ENCODE data around the gene GALNT1. TPM values are rescaled to one million over a fixed set of nuclear protein-coding genes. Genes with fewer than 3 reads are reported as not detected.

GALNT1 gene
- total RNA-seq, 1 experiment from 2014 or later, result 80.1 TPM

DNA sequence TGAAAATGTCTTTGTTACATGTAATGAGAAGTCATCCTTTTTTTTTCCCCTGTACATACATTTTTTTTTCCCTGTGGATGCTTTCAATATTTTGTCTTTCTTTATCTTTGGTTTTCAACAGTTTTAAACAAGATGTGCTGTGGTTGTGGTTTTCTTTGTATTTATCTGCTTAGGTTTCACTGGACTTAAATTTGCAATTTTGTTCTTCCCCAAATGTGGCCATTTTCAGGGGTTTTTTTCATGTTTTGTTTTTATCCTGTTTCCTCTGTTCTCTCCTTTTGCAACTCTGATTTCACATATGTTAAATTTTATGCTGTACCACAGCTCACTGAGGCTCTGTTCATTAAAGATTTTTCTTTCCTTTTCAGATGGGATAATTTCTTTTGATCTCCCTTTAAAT, 41.7 kb downstream of the GALNT1 start:
- no peak for DNase-seq (ENCODE audit: low spot score)

DNA sequence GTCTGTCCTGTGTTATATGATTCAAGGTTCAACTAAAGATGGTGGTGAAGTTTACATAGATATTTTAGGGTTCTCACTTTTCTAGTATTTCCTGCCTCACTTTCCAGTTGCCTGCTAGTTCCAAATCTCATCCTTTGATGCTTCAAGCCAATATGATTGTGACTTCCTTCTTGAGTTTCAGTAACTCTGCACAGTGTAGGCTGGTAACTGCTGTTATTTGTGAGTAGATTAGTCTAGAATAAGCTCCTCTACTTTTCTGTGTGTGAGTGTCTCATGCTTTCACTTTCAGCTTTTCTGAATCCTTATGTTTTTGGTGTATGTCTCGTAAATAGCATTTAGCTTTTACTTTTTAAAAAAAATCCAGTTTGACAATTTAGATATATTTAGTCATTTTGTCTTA, 42.6 kb downstream of the GALNT1 start:
- Mint-ChIP-seq H3K27me3 (ENCODE audit: low read depth) (peaks cover 7% of the 10 kb centered on the region), H3K36me3 (peaks cover 42% of the 10 kb centered on the region), H3K27ac (no peak overlapping the region), H3K4me3 (no peak overlapping the region), H3K9me3 (peaks cover 41% of the 10 kb centered on the region), H3K4me1 (no peaks in the 10 kb centered on the region; the same call in 1 of the 2 replicates)
- CTCF ChIA-PET, result interaction anchor here (0.6 kb wide), 1 partner anchor 87 kb away, joined by 3 read pairs; no protein-coding TSS in a partner anchor
- DNase-seq (ENCODE audit: low spot score), result no peak
- no peak for ATAC-seq
- POLR2A ChIA-PET, result no interaction called here
- TF ChIP-seq, protein P1, sequence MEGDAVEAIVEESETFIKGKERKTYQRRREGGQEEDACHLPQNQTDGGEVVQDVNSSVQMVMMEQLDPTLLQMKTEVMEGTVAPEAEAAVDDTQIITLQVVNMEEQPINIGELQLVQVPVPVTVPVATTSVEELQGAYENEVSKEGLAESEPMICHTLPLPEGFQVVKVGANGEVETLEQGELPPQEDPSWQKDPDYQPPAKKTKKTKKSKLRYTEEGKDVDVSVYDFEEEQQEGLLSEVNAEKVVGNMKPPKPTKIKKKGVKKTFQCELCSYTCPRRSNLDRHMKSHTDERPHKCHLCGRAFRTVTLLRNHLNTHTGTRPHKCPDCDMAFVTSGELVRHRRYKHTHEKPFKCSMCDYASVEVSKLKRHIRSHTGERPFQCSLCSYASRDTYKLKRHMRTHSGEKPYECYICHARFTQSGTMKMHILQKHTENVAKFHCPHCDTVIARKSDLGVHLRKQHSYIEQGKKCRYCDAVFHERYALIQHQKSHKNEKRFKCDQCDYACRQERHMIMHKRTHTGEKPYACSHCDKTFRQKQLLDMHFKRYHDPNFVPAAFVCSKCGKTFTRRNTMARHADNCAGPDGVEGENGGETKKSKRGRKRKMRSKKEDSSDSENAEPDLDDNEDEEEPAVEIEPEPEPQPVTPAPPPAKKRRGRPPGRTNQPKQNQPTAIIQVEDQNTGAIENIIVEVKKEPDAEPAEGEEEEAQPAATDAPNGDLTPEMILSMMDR (IDR thresholded peaks at IDR 0.05), result no peak
- no peak for TF ChIP-seq GTF2I (CRISPR knock-in tag; conservative IDR thresholded peaks at IDR 0.05)
- no peak for TF ChIP-seq ETV6 (CRISPR knock-in tag; IDR thresholded peaks at IDR 0.05)
- TF ChIP-seq ZNF396 (CRISPR knock-in tag; IDR thresholded peaks at IDR 0.05; ENCODE audit: borderline replicate concordance), result no peak
- no peak for TF ChIP-seq SMAD4 (CRISPR knock-in tag; IDR thresholded peaks at IDR 0.05)
- no peak for TF ChIP-seq ZNF317 (CRISPR knock-in tag; IDR thresholded peaks at IDR 0.05; ENCODE audit: borderline replicate concordance, low read depth)
- TF ChIP-seq, protein P2, sequence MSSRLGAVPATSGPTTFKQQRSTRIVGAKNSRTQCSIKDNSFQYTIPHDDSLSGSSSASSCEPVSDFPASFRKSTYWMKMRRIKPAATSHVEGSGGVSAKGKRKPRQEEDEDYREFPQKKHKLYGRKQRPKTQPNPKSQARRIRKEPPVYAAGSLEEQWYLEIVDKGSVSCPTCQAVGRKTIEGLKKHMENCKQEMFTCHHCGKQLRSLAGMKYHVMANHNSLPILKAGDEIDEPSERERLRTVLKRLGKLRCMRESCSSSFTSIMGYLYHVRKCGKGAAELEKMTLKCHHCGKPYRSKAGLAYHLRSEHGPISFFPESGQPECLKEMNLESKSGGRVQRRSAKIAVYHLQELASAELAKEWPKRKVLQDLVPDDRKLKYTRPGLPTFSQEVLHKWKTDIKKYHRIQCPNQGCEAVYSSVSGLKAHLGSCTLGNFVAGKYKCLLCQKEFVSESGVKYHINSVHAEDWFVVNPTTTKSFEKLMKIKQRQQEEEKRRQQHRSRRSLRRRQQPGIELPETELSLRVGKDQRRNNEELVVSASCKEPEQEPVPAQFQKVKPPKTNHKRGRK (CRISPR knock-in tag; IDR thresholded peaks at IDR 0.05; ENCODE audit: borderline replicate concordance), result no peak
- TF ChIP-seq NFATC4 (CRISPR knock-in tag; IDR thresholded peaks at IDR 0.05), result no peak

More for the DNA sequence above, 41.7 kb downstream of the GALNT1 start:
- H3K9me3 Mint-ChIP-seq, result peaks cover 32% of the 10 kb centered on the region
- ATAC-seq, result no peak
- CTCF ChIA-PET, result no interaction called here
- peaks cover 33% of the 10 kb centered on the region for H3K36me3 Mint-ChIP-seq
- H3K4me1 Mint-ChIP-seq, result no peaks in the 10 kb centered on the region; the same call in 1 of the 2 replicates
- POLR2A ChIA-PET, result no interaction called here
- H3K27ac Mint-ChIP-seq, result no peak overlapping the region
- no peak overlapping the region for H3K4me3 Mint-ChIP-seq
- TF ChIP-seq ZNF121 (CRISPR knock-in tag; IDR thresholded peaks at IDR 0.05) (no peak), TEAD1 (CRISPR knock-in tag; IDR thresholded peaks at IDR 0.05) (no peak), TP53 (CRISPR knock-in tag; IDR thresholded peaks at IDR 0.05) (no peak), GRHL2 (CRISPR knock-in tag; IDR thresholded peaks at IDR 0.05; ENCODE audit: insufficient replicate concordance, severe bottlenecking) (no peak), CREB1 (CRISPR knock-in tag; IDR thresholded peaks at IDR 0.05) (no peak), GTF2I (CRISPR knock-in tag; conservative IDR thresholded peaks at IDR 0.05) (no peak), ESRRA (CRISPR knock-in tag; IDR thresholded peaks at IDR 0.05; ENCODE audit: borderline replicate concordance) (no peak), NFYB (CRISPR knock-in tag; conservative IDR thresholded peaks at IDR 0.05; ENCODE audit: low read depth) (no peak), SMAD3 (CRISPR knock-in tag; IDR thresholded peaks at IDR 0.05; ENCODE audit: borderline replicate concordance) (no peak), HMGA2 (CRISPR knock-in tag; IDR thresholded peaks at IDR 0.05) (no peak), ETV6 (CRISPR knock-in tag; IDR thresholded peaks at IDR 0.05) (no peak)
- TF ChIP-seq, protein P3, sequence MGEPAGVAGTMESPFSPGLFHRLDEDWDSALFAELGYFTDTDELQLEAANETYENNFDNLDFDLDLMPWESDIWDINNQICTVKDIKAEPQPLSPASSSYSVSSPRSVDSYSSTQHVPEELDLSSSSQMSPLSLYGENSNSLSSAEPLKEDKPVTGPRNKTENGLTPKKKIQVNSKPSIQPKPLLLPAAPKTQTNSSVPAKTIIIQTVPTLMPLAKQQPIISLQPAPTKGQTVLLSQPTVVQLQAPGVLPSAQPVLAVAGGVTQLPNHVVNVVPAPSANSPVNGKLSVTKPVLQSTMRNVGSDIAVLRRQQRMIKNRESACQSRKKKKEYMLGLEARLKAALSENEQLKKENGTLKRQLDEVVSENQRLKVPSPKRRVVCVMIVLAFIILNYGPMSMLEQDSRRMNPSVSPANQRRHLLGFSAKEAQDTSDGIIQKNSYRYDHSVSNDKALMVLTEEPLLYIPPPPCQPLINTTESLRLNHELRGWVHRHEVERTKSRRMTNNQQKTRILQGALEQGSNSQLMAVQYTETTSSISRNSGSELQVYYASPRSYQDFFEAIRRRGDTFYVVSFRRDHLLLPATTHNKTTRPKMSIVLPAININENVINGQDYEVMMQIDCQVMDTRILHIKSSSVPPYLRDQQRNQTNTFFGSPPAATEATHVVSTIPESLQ (CRISPR knock-in tag; IDR thresholded peaks at IDR 0.05), result no peak
- TF ChIP-seq, protein P4, sequence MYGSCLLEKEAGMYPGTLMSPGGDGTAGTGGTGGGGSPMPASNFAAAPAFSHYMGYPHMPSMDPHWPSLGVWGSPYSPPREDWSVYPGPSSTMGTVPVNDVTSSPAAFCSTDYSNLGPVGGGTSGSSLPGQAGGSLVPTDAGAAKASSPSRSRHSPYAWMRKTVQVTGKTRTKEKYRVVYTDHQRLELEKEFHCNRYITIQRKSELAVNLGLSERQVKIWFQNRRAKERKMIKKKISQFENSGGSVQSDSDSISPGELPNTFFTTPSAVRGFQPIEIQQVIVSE (CRISPR knock-in tag; IDR thresholded peaks at IDR 0.05; ENCODE audit: borderline replicate concordance), result no peak
- TF ChIP-seq, protein P5, sequence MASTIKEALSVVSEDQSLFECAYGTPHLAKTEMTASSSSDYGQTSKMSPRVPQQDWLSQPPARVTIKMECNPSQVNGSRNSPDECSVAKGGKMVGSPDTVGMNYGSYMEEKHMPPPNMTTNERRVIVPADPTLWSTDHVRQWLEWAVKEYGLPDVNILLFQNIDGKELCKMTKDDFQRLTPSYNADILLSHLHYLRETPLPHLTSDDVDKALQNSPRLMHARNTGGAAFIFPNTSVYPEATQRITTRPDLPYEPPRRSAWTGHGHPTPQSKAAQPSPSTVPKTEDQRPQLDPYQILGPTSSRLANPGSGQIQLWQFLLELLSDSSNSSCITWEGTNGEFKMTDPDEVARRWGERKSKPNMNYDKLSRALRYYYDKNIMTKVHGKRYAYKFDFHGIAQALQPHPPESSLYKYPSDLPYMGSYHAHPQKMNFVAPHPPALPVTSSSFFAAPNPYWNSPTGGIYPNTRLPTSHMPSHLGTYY (CRISPR knock-in tag; IDR thresholded peaks at IDR 0.05), result no peak
- TF ChIP-seq, protein P6, sequence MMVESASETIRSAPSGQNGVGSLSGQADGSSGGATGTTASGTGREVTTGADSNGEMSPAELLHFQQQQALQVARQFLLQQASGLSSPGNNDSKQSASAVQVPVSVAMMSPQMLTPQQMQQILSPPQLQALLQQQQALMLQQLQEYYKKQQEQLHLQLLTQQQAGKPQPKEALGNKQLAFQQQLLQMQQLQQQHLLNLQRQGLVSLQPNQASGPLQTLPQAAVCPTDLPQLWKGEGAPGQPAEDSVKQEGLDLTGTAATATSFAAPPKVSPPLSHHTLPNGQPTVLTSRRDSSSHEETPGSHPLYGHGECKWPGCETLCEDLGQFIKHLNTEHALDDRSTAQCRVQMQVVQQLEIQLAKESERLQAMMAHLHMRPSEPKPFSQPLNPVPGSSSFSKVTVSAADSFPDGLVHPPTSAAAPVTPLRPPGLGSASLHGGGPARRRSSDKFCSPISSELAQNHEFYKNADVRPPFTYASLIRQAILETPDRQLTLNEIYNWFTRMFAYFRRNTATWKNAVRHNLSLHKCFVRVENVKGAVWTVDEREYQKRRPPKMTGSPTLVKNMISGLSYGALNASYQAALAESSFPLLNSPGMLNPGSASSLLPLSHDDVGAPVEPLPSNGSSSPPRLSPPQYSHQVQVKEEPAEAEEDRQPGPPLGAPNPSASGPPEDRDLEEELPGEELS (CRISPR knock-in tag; IDR thresholded peaks at IDR 0.05), result no peak
- TF ChIP-seq, protein P1 (IDR thresholded peaks at IDR 0.05), result no peak
- TF ChIP-seq, protein P7, sequence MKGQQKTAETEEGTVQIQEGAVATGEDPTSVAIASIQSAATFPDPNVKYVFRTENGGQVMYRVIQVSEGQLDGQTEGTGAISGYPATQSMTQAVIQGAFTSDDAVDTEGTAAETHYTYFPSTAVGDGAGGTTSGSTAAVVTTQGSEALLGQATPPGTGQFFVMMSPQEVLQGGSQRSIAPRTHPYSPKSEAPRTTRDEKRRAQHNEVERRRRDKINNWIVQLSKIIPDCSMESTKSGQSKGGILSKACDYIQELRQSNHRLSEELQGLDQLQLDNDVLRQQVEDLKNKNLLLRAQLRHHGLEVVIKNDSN (CRISPR knock-in tag; IDR thresholded peaks at IDR 0.05), result no peak
- peaks cover 7% of the 10 kb centered on the region for H3K27me3 Mint-ChIP-seq (ENCODE audit: low read depth)

All from WTC11 (cell line).